Epithelial cell of proximal tubule (primary cell): ENCODE results near the gene TESPA1. TPM values are rescaled to one million over a fixed set of nuclear protein-coding genes. Genes with fewer than 3 reads are reported as not detected.

ENCODE experiments used
- DNase-seq: peaks from one replicate; pipeline ENCODE4 v3.0.0-alpha.2; 2011; ENCODE audit warnings: low read depth
- H3K4me3 ChIP-seq: 2 replicates; pipeline ENCODE4 v1.5.1; 2011; ENCODE audit warnings: low read depth, mild to moderate bottlenecking, low read length
- CTCF ChIP-seq: conservative IDR thresholded peaks from 2 replicates; pipeline ENCODE4 v1.5.1; 2012; ENCODE audit warnings: low read depth, mild to moderate bottlenecking, low read length
- total RNA-seq: library from RNA; depleted of rRNA; stranded (reverse); fragments of >200 nt; gene quantifications from 2 replicates; pipeline ENCODE4 v1.2.3, GENCODE V29; 2015

The TESPA1 gene
- total RNA-seq, 1 donor from 2014 or later: not detected

GRCh38 chr12:55008944-55009585, 24.5 kb upstream of the TESPA1 start:
- no peak overlapping the region for H3K4me3 ChIP-seq
- DNase-seq: no peak
- no peak for TF ChIP-seq CTCF

DNA sequence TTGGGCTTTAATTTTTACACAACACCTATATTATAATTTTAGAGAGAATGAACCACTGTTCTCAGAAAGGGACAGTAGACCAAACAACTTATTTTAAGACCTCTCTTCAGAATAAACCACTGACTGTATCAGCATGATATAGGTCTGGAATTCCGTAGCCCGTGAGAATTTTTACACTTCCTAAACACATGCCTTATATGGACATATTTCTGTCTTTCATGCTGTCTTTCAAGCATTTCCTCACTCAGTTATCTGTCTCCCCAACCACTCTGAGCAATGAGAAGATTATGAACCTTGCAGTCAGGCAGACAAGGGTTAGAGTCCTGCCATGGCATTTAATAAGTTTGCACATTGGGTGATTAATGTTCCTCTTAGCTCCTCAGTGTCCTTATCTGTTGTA, 17.8 kb upstream of the TESPA1 start:
- TF ChIP-seq CTCF: no peak
- DNase-seq: no peak
- H3K4me3 ChIP-seq: no peak overlapping the region

DNA sequence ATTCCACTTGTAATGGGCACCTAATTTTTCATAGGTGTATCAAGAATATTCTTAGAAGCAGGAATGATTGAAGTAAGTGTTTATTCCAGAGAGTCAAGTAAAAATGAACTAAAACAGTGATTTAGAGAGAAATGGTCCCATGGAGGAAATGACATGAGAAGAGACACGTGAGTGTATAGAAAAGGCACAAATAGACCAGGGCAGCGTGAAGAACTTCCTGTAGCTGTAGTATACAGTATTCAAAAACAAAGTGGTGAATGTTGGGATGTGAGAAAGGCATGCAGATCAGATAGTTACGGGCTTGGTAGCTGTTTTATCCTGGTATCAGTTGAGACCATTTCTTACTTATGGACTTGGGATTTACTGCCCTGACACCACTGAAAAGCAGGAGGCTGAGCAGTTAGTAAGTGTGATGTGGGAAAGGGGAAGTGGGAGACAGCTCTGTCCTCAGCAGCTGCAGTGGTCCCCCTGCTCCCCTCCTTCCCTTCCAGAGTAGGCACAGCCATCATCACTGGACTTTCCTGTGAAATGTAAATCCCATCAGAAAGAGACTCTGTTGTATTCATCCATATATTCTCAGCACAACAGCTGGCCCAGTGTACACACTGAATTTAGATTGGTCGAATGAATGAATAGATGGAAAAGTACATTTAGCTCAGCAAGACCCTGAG, 16.8 kb upstream of the TESPA1 start:
- no peak for DNase-seq
- no peak overlapping the region for H3K4me3 ChIP-seq
- TF ChIP-seq CTCF: no peak

DNA sequence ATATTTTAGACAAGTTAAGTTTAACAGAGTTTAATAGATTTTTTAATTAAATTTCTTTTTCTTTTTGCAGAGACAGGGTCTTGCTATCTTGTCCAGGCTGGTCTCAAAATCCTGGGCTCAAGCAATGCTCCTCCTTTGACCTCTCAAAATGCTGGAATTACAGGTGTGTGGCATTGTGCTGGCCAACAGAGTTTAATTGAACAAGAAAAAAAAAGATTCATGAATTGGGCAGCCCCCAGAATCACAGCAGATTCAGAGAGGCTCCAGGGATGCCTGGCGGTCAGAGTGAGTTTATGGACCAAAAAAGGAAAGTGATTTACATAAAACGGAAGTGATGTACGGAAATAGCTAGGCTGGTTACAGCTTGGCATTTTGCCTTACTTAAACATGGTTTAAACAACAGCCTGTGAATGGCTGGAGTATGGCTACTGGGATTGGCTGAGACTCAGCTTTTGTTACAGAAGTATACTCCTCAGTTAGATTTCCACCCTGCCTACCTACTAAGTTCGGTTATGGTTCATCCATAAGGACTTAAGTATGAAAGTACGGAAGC, 14.5 kb upstream of the TESPA1 start:
- no peak for DNase-seq
- no peak for TF ChIP-seq CTCF
- H3K4me3 ChIP-seq: no peak overlapping the region

- TF ChIP-seq CTCF: no peak
- H3K4me3 ChIP-seq: no peak overlapping the region
- DNase-seq: no peak
Measured at GRCh38 chr12:54997929-54998522, 13.5 kb upstream of the TESPA1 start.

DNA sequence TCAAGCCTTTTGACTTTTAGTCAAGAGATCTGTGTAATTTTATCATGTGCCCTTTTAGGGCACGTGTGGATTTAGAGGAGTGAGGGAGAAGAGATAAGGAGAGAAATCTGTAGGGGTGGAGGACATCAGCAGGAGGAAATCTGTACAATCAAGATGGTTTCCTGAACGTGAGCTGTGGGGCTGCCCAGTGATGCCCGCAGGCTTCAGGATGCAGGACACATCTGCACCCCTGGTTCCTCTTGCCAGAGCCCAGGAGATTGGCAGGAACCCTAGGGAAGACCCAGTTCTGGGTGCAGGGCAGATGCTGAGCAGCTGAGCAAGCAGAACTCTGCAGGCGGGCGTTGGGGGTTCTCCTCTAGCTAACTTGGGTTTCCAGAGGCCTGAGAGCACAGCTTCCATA, 11.6 kb upstream of the TESPA1 start:
- DNase-seq: no peak
- no peak overlapping the region for H3K4me3 ChIP-seq
- no peak for TF ChIP-seq CTCF
